Amniotic epithelial cell (primary cell): ENCODE data around the gene ZC3H15.
"Not testable (repeated sequence)": the region's sequence is repeated elsewhere in the genome, so short reads cannot be mapped to it uniquely, and the experiment has no call there.

Experiments
- DNase-seq: peaks from one replicate; pipeline ENCODE4 v3.0.0-alpha.2; 2010; ENCODE audit warnings: low read depth

The ZC3H15 gene

DNA sequence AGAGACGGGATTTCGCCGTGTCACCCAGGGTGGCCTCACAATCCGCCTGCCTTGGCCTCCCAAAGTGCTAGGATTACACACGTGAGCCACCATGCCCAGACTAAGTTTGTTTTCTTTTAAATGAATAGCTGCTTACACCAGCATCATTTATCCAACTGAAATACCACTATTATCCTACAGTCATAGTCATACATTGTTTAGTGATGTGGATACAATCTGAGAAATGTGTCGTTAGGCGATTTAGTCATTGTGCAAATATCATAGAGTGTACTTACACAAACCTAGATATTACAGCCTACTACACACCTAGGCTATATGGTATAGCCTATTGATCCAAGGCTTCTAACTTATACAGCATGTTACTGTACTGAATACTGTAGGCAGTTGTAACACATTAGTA lies 10.3 kb downstream of the ZC3H15 start:
- DNase-seq = no peak

DNA sequence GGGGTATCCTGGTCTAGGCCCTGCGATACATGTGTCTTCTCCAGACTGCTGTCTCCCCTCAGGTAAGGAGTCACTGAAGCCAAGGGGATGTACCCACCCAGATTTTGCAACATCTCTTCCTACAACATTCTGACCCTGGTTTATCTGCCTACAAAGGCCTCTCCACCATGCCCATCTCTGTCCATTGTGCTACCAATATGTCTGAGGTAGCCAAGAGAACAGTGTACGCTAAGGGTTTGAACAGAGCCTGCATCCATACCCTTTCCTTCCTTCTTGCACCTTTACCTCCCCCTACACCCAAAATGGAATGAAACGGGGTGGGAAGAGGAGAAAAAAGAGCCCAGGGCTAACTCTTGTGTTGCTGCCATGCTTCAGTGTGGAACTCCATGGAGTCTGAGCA lies 11.9 kb downstream of the ZC3H15 start:
- DNase-seq = no peak

DNA sequence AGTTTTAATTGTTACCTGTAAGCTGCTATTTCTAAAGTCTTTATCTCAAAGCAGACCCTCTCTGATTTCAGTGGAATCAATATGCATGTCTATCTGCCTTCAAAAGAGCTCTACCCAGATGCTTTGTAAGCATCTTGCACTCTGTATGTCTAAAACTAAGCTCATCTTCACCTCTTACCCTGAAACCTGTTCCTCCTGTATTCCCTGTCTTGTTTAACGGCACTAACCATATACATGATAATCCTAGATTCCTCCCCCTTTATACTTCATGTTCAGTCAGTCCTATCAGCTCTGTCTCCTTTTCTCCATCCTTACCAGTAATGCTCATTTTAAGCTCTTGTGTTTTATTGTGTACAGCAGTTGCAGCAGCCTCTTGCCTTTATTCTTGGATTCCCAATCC lies 12.8 kb downstream of the ZC3H15 start:
- no peak for DNase-seq

DNA sequence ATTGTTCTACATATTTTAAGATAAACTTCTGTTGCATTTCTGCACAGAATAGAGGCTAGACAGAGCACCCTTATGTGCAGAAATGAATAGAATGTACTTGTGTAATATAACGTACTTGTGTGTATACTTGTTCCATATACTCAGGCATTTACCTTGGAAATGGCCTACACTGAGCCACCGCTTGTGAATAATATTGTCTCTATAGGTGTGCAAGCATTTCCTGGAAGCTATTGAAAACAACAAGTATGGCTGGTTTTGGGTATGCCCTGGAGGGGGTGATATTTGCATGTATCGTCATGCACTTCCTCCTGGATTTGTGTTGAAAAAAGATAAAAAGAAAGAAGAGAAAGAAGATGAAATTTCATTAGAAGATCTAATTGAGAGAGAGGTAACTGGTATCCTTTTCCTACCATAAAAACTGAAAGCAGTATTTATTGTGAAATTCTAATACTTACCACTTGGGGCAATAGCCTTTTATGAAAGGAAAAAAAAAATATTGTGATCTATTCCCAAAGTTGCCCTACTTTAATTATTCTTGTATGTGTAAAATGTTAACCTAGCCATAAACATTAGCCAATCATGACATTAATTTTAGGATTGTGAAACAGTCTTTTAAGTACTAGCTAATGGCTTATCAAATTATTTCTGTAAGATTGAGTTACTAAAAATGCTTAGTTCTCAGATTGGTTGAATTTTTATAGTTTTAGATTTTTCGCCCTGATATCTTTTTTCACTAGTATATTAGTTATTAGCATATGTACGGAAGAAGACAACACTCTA lies 18.0 kb downstream of the ZC3H15 start:
- peak; percentile 37 for DNase-seq

DNA sequence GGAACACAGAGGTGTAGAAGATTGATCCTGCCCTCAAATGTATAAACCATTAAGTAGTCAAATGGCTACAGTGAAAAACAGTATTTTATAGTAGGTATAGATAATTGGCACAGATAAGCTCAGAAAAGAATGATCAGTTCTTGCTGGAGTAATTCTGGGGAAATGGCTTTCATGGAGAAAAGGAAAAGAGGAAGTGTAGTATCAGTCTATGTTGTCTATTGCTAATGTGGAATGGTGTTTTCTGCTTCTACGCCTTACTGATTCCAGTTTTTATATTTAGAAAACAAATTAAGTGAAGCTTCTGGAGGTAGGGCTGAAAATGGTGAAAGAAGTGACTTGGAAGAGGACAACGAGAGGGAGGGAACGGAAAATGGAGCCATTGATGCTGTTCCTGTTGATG lies 22.2 kb downstream of the ZC3H15 start:
- no peak for DNase-seq

DNA sequence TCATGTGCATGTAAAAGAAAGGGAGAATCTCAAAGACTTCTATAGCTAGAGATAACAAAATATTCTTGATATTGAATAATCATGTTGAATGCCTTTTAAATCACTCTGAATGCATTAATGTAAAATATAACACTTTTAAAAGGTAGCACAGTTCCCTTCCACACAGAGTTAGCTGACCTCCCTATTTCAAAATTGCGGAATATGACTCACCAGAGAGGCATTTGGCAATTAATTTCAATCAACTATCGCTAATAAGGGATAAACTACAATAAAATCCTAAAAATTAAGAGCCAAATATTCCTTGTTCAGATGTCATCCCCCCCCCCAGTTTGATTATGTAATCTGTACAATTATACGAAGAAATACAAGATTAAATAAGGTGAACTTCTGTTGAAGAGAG lies 29.3 kb downstream of the ZC3H15 start:
- peak; percentile 32 for DNase-seq

DNA sequence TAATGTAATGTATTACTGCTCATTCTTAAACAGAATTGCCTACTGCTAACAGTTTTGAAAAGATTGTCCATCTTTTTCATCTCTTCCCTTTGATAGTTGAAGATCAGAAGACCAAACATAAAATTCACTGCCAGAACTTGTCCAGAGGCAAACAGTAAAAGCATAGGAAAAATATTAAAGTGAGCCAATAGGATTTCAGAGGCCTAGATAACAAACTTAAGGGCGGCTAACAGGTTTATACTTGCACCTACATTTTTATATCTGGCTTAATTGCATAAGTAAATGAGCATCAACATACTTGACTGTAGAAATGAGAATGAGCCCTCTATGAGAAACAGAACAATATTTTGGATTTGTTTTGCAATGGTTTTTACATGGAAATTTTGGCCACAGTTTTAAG lies 30.3 kb downstream of the ZC3H15 start:
- no peak for DNase-seq

DNA sequence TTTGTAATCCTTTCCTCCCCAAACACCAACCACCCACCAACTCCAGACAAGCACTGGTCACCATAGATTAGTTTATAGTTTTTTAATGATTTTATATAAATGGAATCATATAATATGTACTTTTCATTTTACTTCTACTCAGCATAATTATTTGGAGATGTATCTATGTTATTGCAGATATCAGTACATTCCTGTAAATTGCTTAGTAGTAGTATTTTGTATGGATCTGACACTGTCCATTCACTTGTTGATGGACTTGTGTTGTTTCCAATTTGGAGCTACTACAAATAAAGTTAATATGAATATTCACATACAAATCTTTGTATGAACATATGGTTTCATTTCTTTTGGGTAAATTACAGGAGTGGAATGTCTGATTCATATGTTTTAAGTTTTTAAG lies 31.0 kb downstream of the ZC3H15 start:
- DNase-seq = no peak

GRCh38 chr2:186518291-186518690 lies 32.2 kb downstream of the ZC3H15 start:
- DNase-seq = no peak

- DNase-seq = peak; percentile 87
These were observed 32.9 kb downstream of the ZC3H15 start for GRCh38 chr2:186518945-186519344.

GRCh38 chr2:186521570-186522153 lies 35.6 kb downstream of the ZC3H15 start:
- DNase-seq = not testable (repeated sequence)

DNA sequence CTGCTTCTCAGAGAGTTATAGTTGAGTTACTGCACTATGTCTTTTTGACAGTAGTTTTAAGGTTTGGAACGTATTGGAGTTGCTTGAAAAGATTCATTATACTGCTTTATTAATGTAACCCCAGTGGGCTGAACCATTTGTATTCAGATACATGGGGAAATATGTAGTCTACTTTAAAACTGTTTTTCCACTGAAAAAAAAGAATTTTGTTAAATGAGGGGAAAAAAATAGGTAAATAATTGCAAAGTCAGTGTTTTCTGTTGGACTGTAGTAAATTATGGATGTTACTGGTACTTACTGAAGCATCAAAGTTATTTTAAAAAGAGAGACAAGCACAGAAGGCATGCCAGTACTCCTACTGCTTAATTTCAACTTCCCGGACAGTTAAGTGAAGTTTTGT lies 36.4 kb downstream of the ZC3H15 start:
- DNase-seq = no peak

GRCh38 chr2:186523791-186524190 lies 37.7 kb downstream of the ZC3H15 start:
- no peak for DNase-seq

- DNase-seq = no peak
These were observed 40.2 kb downstream of the ZC3H15 start for GRCh38 chr2:186526281-186526680.

DNA sequence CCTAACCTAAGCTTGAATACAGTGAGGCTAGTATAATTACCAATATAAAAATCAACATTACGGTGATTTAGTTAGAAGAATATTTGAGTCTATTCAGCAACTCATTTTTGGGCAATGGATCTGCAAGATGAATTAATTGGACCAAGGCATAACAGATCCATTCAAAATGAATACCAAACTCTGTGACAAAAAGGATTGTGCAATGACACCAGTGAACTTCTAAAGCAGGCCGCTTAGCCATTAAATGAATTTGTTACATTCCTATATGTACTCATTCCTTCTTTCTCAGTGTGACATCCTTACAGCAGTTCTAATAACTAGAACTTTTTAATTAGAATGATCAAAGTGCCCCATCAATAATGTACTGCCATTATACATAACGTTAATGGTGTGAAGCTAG lies 44.3 kb downstream of the ZC3H15 start:
- no peak for DNase-seq

DNA sequence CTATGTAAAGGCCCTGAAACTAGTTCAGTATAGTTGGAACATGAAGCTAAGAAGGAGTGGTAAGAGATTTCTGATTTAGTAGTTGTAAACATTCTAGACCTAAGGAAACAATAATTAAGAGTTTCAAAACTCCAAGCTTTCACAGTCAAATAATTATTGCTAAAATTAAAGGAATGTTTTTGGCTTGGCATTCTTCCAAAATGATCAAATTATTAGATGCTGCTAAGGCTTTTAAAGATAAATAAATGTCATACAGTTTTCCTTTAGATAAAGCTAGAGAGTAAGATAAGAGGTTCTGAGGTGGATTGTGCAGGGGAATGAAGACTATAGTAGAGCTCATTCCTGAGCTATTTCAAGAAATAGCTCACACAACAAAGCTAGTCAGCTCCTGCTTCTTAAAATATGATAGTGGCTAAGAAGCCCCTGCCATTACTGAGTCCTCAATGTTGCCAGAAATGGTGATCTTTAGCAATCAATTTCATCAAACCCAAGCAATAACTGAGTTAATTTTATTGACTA lies 45.3 kb downstream of the ZC3H15 start:
- peak; percentile 44 for DNase-seq

- peak; percentile 32 for DNase-seq
These were observed 46.8 kb downstream of the ZC3H15 start for GRCh38 chr2:186532891-186533290.

GRCh38 chr2:186533717-186534116 lies 47.7 kb downstream of the ZC3H15 start:
- DNase-seq = no peak

DNA sequence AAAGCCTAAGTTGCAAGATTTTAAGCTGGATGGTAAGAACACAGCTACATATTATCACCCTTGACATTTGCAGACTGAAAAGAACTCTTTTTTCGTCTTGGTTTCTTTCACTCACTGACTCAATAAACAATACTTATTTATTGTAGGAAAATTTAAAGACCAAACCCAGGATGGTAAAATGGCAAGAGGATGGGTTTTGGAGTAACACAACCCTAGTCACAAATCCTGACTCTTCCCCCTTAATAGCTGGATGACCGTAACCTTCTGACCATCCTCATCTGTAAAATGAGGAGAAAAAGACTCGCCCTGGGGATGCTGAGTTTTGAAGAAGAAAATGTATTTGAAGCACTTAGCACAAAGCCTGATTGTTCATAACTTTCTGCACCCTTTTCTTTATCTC lies 48.3 kb downstream of the ZC3H15 start:
- no peak for DNase-seq

DNA sequence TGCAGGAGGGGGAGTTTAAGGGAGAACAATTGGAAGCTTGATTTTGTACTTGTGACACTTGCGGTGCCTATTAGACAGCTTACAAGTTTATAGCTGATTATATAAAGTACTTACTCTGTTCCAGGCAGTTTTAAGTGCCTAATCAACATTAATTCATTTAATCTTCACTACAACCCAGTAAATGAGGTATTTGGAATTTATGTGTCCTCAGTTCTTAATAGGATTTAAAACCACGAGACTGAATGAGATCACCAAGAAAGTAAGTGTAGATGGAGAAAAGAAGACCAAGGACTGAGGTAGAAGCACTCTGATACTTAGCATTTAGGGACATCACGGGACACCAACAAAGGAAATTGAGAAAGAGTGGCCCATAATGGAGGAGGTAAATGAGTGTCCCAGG lies 49.8 kb downstream of the ZC3H15 start:
- no peak for DNase-seq

DNA sequence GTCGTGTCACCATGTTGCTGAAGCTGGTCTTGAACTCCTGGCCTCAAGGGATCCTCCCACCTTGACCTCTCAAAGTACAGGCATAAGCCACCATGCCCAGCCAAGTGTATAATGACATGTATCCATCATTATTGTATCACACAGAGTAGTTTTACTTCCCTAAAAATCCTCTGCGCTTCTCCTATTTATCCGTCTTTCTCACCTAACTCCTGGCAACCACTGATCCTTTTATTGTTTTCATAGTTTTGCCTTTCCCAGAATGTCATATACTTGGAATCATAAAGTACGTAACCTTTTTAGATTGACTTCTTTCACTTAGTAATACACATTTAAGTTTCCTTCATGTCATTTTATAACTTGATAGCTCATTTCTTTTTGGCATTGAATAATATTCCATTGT lies 51.0 kb downstream of the ZC3H15 start:
- no peak for DNase-seq

- no peak for DNase-seq
These were observed 54.9 kb downstream of the ZC3H15 start for GRCh38 chr2:186540941-186541340.

DNA sequence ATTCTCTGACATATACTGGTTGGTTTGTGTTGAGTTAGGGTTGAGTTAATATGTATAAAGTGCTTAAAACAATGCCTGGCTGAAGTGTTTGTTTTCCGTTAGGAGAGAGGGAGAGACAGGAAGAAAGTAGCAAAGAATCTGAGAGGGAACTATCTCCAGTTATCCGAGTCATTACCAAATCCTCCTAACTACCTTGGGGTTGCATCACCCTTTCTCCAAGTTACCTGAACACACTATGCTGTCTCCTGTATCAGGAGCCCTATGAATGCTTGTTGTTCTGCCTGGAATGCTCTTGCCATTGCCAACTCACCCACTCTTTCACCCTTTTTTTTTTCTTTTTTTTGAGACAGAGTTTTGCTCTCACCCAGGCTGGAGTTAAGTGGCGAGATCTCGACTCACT lies 55.9 kb downstream of the ZC3H15 start:
- no peak for DNase-seq
